GM23248 (cell line): ENCODE data around the gene ARHGEF28.

Experiments used
- EZH2 ChIP-seq: fragments of 200-600 bp; sonication (generic); IDR thresholded peaks from 2 replicates; pipeline ENCODE4 v1.6.1; 2018; ENCODE audit warnings: antibody characterized with exemption, mild to moderate bottlenecking; ENCODE audit not compliant: insufficient read depth, poor library complexity, severe bottlenecking
- EZH2phosphoT487 ChIP-seq: fragments of 200-600 bp; sonication (generic); IDR thresholded peaks from 2 replicates; pipeline ENCODE4 v1.6.1; 2018; ENCODE audit warnings: antibody characterized with exemption, moderate library complexity, mild to moderate bottlenecking, low read depth; ENCODE audit not compliant: insufficient read depth

DNA sequence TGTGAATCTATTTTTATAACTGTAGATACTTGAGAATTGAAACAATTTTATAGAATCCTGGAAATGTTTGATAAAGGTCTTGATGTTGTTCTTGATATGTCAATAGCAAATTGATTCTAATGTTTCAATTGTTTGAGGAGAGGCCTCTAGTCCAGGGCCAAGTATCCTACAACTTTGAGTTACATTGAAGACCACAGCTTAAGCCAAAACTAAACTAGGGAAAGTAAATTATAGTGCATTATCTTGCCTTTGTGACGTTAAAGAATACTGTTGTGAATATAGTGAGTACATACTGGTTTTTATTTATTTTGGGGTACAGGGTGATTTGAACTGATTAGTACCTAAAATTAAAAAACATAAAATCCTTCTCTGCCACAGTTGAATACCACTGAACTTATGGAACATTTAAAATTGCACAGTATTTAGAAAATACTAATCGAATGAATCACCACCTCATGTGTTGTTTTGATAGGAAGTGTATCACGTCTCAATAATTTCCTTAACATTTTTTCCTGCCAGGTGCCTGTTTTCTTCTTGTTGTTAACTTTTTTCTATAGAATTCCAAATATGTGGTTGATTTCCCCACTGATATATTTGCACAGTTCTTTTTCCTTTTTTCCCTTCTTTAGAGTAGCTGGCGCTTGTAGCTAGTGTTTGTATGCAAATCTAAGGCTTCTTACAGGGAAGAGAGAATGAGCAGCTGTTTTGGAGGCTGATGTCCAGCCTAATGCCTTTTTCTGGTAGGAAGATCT lies 12.5 kb downstream of the ARHGEF28 start:
- TF ChIP-seq EZH2: no peak
- TF ChIP-seq EZH2phosphoT487: no peak
